ENCODE results near the gene LRRC38.

DNA sequence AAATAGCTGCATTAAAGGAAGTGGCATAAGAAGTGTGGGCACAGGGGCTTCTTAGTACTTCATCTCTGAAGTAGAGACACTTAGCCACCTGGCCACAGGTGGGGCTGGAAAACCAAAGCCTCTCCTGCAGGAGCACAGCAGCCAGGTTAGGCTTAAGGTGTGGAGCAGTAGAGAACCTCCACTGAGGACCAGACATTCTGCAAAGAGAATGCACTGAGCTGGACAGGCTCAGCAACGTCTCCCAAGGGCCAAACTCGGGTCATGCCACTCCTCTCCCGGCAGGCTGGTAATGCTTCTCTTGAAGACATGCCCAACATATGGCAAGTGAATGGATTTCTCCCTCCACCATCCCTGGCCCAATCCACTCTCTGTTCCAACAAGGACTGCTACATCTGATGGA lies 33.0 kb upstream of the LRRC38 start:
- TF ChIP-seq, protein P1, sequence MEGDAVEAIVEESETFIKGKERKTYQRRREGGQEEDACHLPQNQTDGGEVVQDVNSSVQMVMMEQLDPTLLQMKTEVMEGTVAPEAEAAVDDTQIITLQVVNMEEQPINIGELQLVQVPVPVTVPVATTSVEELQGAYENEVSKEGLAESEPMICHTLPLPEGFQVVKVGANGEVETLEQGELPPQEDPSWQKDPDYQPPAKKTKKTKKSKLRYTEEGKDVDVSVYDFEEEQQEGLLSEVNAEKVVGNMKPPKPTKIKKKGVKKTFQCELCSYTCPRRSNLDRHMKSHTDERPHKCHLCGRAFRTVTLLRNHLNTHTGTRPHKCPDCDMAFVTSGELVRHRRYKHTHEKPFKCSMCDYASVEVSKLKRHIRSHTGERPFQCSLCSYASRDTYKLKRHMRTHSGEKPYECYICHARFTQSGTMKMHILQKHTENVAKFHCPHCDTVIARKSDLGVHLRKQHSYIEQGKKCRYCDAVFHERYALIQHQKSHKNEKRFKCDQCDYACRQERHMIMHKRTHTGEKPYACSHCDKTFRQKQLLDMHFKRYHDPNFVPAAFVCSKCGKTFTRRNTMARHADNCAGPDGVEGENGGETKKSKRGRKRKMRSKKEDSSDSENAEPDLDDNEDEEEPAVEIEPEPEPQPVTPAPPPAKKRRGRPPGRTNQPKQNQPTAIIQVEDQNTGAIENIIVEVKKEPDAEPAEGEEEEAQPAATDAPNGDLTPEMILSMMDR (IDR thresholded peaks at IDR 0.05 in 2 of 3, conservative IDR thresholded peaks at IDR 0.05 in 1 of 3; ENCODE audit: borderline replicate concordance in 1 of 3, insufficient read depth in 1 of 3, low read depth in 2 of 3, low read length in 2 of 3), result no peak
- TF ChIP-seq POLR2A (IDR thresholded peaks at IDR 0.05; ENCODE audit: borderline replicate concordance, extremely low read depth, insufficient read depth, insufficient read length) (no peak), EZH2 (IDR thresholded peaks at IDR 0.05) (no peak), POLR2AphosphoS5 (IDR thresholded peaks at IDR 0.05; ENCODE audit: low read depth, low read length) (no peak), CEBPB (IDR thresholded peaks at IDR 0.05; ENCODE audit: low read depth) (no peak), ZNF274 (IDR thresholded peaks at IDR 0.05; ENCODE audit: low read depth, low read length) (no peak)
- TF ChIP-seq, protein P2, sequence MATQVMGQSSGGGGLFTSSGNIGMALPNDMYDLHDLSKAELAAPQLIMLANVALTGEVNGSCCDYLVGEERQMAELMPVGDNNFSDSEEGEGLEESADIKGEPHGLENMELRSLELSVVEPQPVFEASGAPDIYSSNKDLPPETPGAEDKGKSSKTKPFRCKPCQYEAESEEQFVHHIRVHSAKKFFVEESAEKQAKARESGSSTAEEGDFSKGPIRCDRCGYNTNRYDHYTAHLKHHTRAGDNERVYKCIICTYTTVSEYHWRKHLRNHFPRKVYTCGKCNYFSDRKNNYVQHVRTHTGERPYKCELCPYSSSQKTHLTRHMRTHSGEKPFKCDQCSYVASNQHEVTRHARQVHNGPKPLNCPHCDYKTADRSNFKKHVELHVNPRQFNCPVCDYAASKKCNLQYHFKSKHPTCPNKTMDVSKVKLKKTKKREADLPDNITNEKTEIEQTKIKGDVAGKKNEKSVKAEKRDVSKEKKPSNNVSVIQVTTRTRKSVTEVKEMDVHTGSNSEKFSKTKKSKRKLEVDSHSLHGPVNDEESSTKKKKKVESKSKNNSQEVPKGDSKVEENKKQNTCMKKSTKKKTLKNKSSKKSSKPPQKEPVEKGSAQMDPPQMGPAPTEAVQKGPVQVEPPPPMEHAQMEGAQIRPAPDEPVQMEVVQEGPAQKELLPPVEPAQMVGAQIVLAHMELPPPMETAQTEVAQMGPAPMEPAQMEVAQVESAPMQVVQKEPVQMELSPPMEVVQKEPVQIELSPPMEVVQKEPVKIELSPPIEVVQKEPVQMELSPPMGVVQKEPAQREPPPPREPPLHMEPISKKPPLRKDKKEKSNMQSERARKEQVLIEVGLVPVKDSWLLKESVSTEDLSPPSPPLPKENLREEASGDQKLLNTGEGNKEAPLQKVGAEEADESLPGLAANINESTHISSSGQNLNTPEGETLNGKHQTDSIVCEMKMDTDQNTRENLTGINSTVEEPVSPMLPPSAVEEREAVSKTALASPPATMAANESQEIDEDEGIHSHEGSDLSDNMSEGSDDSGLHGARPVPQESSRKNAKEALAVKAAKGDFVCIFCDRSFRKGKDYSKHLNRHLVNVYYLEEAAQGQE (IDR thresholded peaks at IDR 0.05; ENCODE audit: low read depth), result no peak
- TF ChIP-seq, protein P3, sequence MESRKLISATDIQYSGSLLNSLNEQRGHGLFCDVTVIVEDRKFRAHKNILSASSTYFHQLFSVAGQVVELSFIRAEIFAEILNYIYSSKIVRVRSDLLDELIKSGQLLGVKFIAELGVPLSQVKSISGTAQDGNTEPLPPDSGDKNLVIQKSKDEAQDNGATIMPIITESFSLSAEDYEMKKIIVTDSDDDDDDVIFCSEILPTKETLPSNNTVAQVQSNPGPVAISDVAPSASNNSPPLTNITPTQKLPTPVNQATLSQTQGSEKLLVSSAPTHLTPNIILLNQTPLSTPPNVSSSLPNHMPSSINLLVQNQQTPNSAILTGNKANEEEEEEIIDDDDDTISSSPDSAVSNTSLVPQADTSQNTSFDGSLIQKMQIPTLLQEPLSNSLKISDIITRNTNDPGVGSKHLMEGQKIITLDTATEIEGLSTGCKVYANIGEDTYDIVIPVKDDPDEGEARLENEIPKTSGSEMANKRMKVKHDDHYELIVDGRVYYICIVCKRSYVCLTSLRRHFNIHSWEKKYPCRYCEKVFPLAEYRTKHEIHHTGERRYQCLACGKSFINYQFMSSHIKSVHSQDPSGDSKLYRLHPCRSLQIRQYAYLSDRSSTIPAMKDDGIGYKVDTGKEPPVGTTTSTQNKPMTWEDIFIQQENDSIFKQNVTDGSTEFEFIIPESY (IDR thresholded peaks at IDR 0.05; ENCODE audit: extremely low read depth, insufficient replicate concordance, low read length), result no peak
